A673 (cell line): Measurements from ENCODE around the gene MYLIP. TPM values are rescaled to one million over a fixed set of nuclear protein-coding genes. Genes with fewer than 3 reads are reported as not detected.

ENCODE experiments used
- BruUV-seq: library from RNA; stranded (reverse); fragments of 400-500 nt; replicated peaks from 2 replicates; lab custom pipeline; 2021; lab: Mats Ljungman, UMichigan
- CTCF ChIA-PET: fragments of 300-600 bp; sonication (Branson Sonifier 250); formaldehyde crosslinking; loops from one replicate; lab custom pipeline; 2022; ENCODE audit warnings: antibody characterized with exemption; lab: Charles Lee
- POLR2A ChIA-PET: fragments of 300-600 bp; sonication (Branson Sonifier 250); formaldehyde crosslinking; loops from one replicate; lab custom pipeline; 2022; ENCODE audit warnings: antibody characterized with exemption; ENCODE audit not compliant: low non-redundant PET; lab: Charles Lee
- DNase-seq: peaks from one replicate; pipeline ENCODE4 v3.0.0-alpha.2; 2015; ENCODE audit warnings: low spot score
- H3K27ac ChIP-seq: fragments of 200-600 bp; sonication (generic); 2 replicates; pipeline ENCODE4 v1.5.1; 2016; ENCODE audit warnings: mixed run types, low read depth, mild to moderate bottlenecking, mixed read lengths, antibody characterized with exemption, low read length; ENCODE audit not compliant: poor library complexity, severe bottlenecking
- H3K27me3 ChIP-seq: fragments of 200-600 bp; sonication (generic); replicated peaks from 2 replicates; pipeline ENCODE4 v1.6.1; 2017; ENCODE audit warnings: mixed run types, low read depth, mild to moderate bottlenecking, mixed read lengths, antibody characterized with exemption, low read length; ENCODE audit not compliant: insufficient read depth, poor library complexity
- H3K36me3 ChIP-seq: fragments of 200-600 bp; sonication (generic); 2 replicates; pipeline ENCODE4 v1.6.1; 2016; ENCODE audit warnings: mixed run types, mild to moderate bottlenecking, mixed read lengths, antibody characterized with exemption, low read length; ENCODE audit not compliant: insufficient read depth, poor library complexity, severe bottlenecking
- H3K4me1 ChIP-seq: fragments of 200-600 bp; sonication (generic); 2 replicates; pipeline ENCODE4 v1.6.1; 2017; ENCODE audit warnings: mixed run types, mild to moderate bottlenecking, mixed read lengths, antibody characterized with exemption, low read length; ENCODE audit not compliant: insufficient read depth, poor library complexity, severe bottlenecking
- H3K4me3 ChIP-seq: fragments of 200-600 bp; sonication (generic); 2 replicates; pipeline ENCODE4 v1.5.1; 2016; ENCODE audit warnings: low read depth, mixed run types, mild to moderate bottlenecking, mixed read lengths, low read length; ENCODE audit not compliant: poor library complexity, severe bottlenecking
- H3K9me3 ChIP-seq: fragments of 200-600 bp; sonication (generic); 2 replicates; pipeline ENCODE4 v1.6.1; 2016; ENCODE audit warnings: mixed run types, low read depth, mild to moderate bottlenecking, mixed read lengths, antibody characterized with exemption, low read length; ENCODE audit not compliant: poor library complexity, severe bottlenecking
- EZH2 ChIP-seq: fragments of 200-600 bp; sonication (generic); IDR thresholded peaks from 2 replicates; pipeline ENCODE4 v1.6.1; 2017; ENCODE audit warnings: borderline replicate concordance, low read depth, mild to moderate bottlenecking, mixed read lengths, antibody characterized with exemption, low read length; ENCODE audit not compliant: poor library complexity, severe bottlenecking
- intact Hi-C: fragments of 100-400 bp; cut with micrococcal nuclease; formaldehyde crosslinking; loops from one replicate; pipeline ENCODE4 v1.10.0; 2022; ENCODE audit not compliant: unreplicated experiment
- total RNA-seq: library from RNA; stranded (reverse); gene quantifications from 2 replicates; pipeline ENCODE4 v1.2.3, GENCODE V29; 2021
- TF ChIP-seq, protein P1 (sequence below): fragments of 300-800, 200-600 bp; sonication (generic); conservative IDR thresholded peaks from 2 replicates; pipeline ENCODE4 v1.5.1; 2017; ENCODE audit warnings: low read depth, mild to moderate bottlenecking, antibody characterized with exemption, low read length, moderate library complexity, mixed read lengths

MYLIP gene
- total RNA-seq, 1 experiment from 2014 or later: 22.4 TPM

DNA sequence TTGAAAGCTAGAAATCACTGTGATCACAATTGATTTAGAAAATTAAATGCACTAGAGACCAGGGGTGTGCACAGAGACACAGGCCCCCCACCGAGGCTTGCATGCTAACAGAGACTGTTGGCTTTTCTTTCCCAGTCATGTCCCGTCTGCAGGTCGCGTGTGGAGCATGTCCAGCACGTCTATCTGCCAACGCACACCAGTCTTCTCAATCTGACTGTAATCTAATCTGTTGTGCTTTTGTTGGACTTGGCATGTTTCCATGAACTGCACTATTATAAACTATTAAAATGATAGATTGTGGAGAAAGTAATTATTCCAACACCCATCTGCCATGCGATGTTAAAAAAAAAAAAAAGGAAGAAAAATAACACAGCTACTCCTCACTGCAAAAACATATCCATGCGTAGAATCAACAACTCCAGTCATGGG, 17.7 kb downstream of the MYLIP start:
- H3K9me3 ChIP-seq: no peaks in the 10 kb centered on the region
- intact Hi-C loops: no loop called here
- no peak overlapping the region for H3K27ac ChIP-seq
- no peak overlapping the region for H3K4me3 ChIP-seq
- TF ChIP-seq EZH2: no peak
- TF ChIP-seq, protein P1, sequence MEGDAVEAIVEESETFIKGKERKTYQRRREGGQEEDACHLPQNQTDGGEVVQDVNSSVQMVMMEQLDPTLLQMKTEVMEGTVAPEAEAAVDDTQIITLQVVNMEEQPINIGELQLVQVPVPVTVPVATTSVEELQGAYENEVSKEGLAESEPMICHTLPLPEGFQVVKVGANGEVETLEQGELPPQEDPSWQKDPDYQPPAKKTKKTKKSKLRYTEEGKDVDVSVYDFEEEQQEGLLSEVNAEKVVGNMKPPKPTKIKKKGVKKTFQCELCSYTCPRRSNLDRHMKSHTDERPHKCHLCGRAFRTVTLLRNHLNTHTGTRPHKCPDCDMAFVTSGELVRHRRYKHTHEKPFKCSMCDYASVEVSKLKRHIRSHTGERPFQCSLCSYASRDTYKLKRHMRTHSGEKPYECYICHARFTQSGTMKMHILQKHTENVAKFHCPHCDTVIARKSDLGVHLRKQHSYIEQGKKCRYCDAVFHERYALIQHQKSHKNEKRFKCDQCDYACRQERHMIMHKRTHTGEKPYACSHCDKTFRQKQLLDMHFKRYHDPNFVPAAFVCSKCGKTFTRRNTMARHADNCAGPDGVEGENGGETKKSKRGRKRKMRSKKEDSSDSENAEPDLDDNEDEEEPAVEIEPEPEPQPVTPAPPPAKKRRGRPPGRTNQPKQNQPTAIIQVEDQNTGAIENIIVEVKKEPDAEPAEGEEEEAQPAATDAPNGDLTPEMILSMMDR: no peak
- peaks cover 13% of the 10 kb centered on the region for H3K4me1 ChIP-seq
- no peak for DNase-seq
- POLR2A ChIA-PET: no interaction called here
- no peaks in the 10 kb centered on the region for H3K27me3 ChIP-seq
- BruUV-seq: no TSS peak
- peaks cover 82% of the 10 kb centered on the region for H3K36me3 ChIP-seq
- CTCF ChIA-PET: no interaction called here

DNA sequence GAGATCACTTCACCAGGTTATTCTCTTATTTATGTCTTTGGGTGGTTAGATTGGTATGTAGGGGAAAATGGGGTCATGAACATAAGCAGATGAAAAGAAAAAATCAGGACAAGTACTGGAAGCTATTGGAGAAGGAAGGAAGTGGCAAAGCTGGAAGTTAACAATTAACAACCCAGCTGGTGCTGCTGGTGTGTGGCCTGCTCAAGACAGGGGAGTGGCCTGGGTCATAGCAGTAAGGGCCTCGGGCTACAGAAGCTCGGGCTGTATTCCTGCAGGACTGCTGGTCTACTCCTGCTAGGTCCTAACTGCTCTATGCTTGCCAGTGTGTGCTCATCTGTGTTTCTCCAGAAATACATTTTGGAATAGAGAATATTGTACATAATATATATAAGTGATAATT, 19.6 kb downstream of the MYLIP start:
- Histone ChIP-seq H3K4me1 (peaks cover 13% of the 10 kb centered on the region), H3K4me3 (no peak overlapping the region), H3K36me3 (peaks cover 71% of the 10 kb centered on the region), H3K27me3 (no peaks in the 10 kb centered on the region), H3K27ac (no peak overlapping the region), H3K9me3 (no peaks in the 10 kb centered on the region)
- no peak for DNase-seq
- POLR2A ChIA-PET: no interaction called here
- CTCF ChIA-PET: no interaction called here
- BruUV-seq: no TSS peak
- no peak for TF ChIP-seq EZH2
- TF ChIP-seq, protein P1: no peak
- intact Hi-C loops: no loop called here

DNA sequence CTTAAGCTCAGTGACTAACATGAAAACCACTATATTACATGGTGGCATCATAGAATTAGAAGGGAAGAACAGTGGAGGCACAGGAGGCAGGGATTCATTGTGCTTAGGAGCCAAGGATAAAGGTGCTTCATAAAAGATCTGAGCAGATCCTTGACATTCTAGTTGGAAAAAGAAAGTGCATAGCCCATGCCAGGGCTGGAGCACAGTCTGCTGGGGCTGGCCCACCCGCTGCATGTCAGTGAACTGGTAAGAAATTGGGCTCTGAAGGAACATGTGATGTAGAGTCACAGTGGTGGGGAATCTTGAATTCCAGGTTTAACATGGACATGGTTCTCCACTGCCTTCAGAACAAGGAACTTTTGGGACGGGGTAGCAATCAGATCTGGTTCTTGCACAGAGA, 20.4 kb downstream of the MYLIP start:
- H3K27me3 ChIP-seq: no peaks in the 10 kb centered on the region
- no peaks in the 10 kb centered on the region for H3K9me3 ChIP-seq
- H3K4me3 ChIP-seq: no peak overlapping the region
- peaks cover 13% of the 10 kb centered on the region for H3K4me1 ChIP-seq
- ChIA-PET POLR2A (no interaction called here), CTCF (no interaction called here)
- no TSS peak for BruUV-seq
- H3K36me3 ChIP-seq: peaks cover 64% of the 10 kb centered on the region
- TF ChIP-seq EZH2: no peak
- TF ChIP-seq, protein P1: no peak
- DNase-seq: no peak
- intact Hi-C loops: no loop called here
- H3K27ac ChIP-seq: no peak overlapping the region
